SK-N-SH (cell line): ENCODE data around the gene CCDC141. TPM values are rescaled to one million over a fixed set of nuclear protein-coding genes. Genes with fewer than 3 reads are reported as not detected.

ENCODE experiments used
- CTCF ChIA-PET: fragments of 300-600, 350-600 bp; formaldehyde crosslinking; extraction: SDS; loops from one replicate; lab custom pipeline; 2021; lab: Yijun Ruan, JAX
- POLR2A ChIA-PET: fragments of 350-600 bp; sonication (Branson Sonifier 250); formaldehyde crosslinking; extraction: SDS; loops from one replicate; lab custom pipeline; 2020; ENCODE audit warnings: antibody characterized with exemption, inconsistent platforms; lab: Yijun Ruan, JAX
- DNase-seq: peaks from one replicate; pipeline ENCODE4 v3.0.0; 2012
- H2AFZ ChIP-seq: fragments of 200-600 bp; sonication (generic); 2 replicates; pipeline ENCODE4 v1.8.1; 2016; ENCODE audit warnings: antibody characterized with exemption, mild to moderate bottlenecking, low read depth
- H3F3A ChIP-seq: fragments of 200-600 bp; sonication (generic); replicated peaks from 2 replicates; pipeline ENCODE3; 2016; ENCODE audit warnings: antibody characterized with exemption, mild to moderate bottlenecking; ENCODE audit not compliant: insufficient read depth
- H3K27ac ChIP-seq, 2 experiments: fragments of 200-500 bp in 1 of 2; fragments of 200-600 bp in 1 of 2; sonication (Bioruptor generic) in 1 of 2; sonication (generic), shearing (Covaris generic) in 1 of 2; 2 replicates each; pipeline versions ENCODE4 v1.5.1 to v1.6.1; 2014 to 2016; ENCODE audit warnings: low read depth in 2 of 2, inconsistent platforms in 1 of 2, low read length in 1 of 2, mild to moderate bottlenecking in 1 of 2, mixed read lengths in 1 of 2
- H3K27me3 ChIP-seq: fragments of 200-600 bp; sonication (generic), shearing (Covaris generic); 2 replicates; pipeline ENCODE4 v1.6.1; 2016; ENCODE audit warnings: mixed run types; ENCODE audit not compliant: insufficient read depth
- H3K36me3 ChIP-seq, 2 experiments: fragments of 200-500 bp in 1 of 2; fragments of 200-600 bp in 1 of 2; sonication (Bioruptor generic) in 1 of 2; sonication (generic) in 1 of 2; replicated peaks in 1 of 2; 2 replicates each; pipeline versions ENCODE3 to v1.5.1; 2014 to 2016; ENCODE audit warnings: low read length in 1 of 2, mild to moderate bottlenecking in 1 of 2; ENCODE audit not compliant: insufficient read depth in 2 of 2, control insufficient read depth in 1 of 2
- H3K4me1 ChIP-seq, 2 experiments: fragments of 200-500 bp in 1 of 2; fragments of 200-600 bp in 1 of 2; sonication (Bioruptor generic) in 1 of 2; sonication (generic), shearing (Covaris generic) in 1 of 2; 2 replicates each; pipeline versions ENCODE4 v1.5.1 to v1.6.1; 2014 to 2016; ENCODE audit warnings: low read depth in 1 of 2, low read length in 1 of 2, mixed run types in 1 of 2; ENCODE audit not compliant: insufficient read depth in 2 of 2, control insufficient read depth in 1 of 2
- H3K4me2 ChIP-seq: fragments of 200-600 bp; sonication (generic), shearing (Covaris generic); 2 replicates; pipeline ENCODE4 v1.6.1; 2017; ENCODE audit warnings: mixed run types
- H3K4me3 ChIP-seq, 2 experiments: fragments of 200-500 bp in 1 of 2; fragments of 200-600 bp in 1 of 2; sonication (Bioruptor generic) in 1 of 2; sonication (generic), shearing (Covaris generic) in 1 of 2; 2 replicates each; pipeline versions ENCODE4 v1.5.1 to v1.8.1; 2014 to 2016; ENCODE audit warnings: low read depth in 2 of 2, inconsistent platforms in 1 of 2, low read length in 1 of 2, mild to moderate bottlenecking in 1 of 2, mixed read lengths in 1 of 2, moderate library complexity in 1 of 2
- H3K79me2 ChIP-seq: fragments of 200-600 bp; sonication (generic); 2 replicates; pipeline ENCODE4 v1.8.1; 2017; ENCODE audit warnings: mild to moderate bottlenecking; ENCODE audit not compliant: insufficient read depth
- H3K9ac ChIP-seq: fragments of 200-600 bp; sonication (generic); 2 replicates; pipeline ENCODE4 v1.6.1; 2017; ENCODE audit warnings: mixed run types
- H3K9me2 ChIP-seq: fragments of 200-600 bp; sonication (generic); 2 replicates; pipeline ENCODE4 v1.6.1; 2017; ENCODE audit warnings: mixed run types
- H3K9me3 ChIP-seq: fragments of 200-600 bp; sonication (generic); 2 replicates; pipeline ENCODE4 v1.6.1; 2017; ENCODE audit warnings: mixed run types, mild to moderate bottlenecking, moderate library complexity
- H4K20me1 ChIP-seq: fragments of 200-600 bp; sonication (generic); 2 replicates; pipeline ENCODE4 v1.6.1; 2017; ENCODE audit warnings: mild to moderate bottlenecking, mixed run types; ENCODE audit not compliant: insufficient read depth
- CHD2 ChIP-seq: fragments of 150-350 bp; IDR thresholded peaks from 2 replicates; pipeline ENCODE4 v1.6.1; 2018; ENCODE audit warnings: low read length; ENCODE audit not compliant: partially characterized antibody
- ELF1 ChIP-seq: IDR thresholded peaks from 2 replicates; pipeline ENCODE4 v1.4.0; 2012
- EP300 ChIP-seq, 2 experiments: IDR thresholded peaks; 2 replicates each; pipeline versions ENCODE4 v1.4.0 to v1.6.1; 2012; ENCODE audit warnings: borderline replicate concordance in 1 of 2, low read depth in 1 of 2, low read length in 1 of 2
- FOSL2 ChIP-seq: IDR thresholded peaks from 2 replicates; pipeline ENCODE4 v1.4.0; 2012; ENCODE audit warnings: low read depth, mild to moderate bottlenecking, moderate library complexity, borderline replicate concordance
- FOXM1 ChIP-seq: IDR thresholded peaks from 2 replicates; pipeline ENCODE4 v1.4.0; 2012; ENCODE audit warnings: low read depth, mild to moderate bottlenecking
- GABPA ChIP-seq: IDR thresholded peaks from 2 replicates; pipeline ENCODE4 v1.4.0; 2012; ENCODE audit warnings: low read depth, mild to moderate bottlenecking
- IRF3 ChIP-seq: fragments of 150-350 bp; IDR thresholded peaks from 2 replicates; pipeline ENCODE4 v1.6.1; 2016; ENCODE audit warnings: mild to moderate bottlenecking, low read depth, low read length
- JUND ChIP-seq: IDR thresholded peaks from 2 replicates; pipeline ENCODE4 v1.4.0; 2012
- MAX ChIP-seq: IDR thresholded peaks from 2 replicates; pipeline ENCODE4 v1.4.0; 2012; ENCODE audit warnings: low read depth
- NFIC ChIP-seq: IDR thresholded peaks from 2 replicates; pipeline ENCODE4 v1.4.0; 2012; ENCODE audit warnings: borderline replicate concordance
- NRF1 ChIP-seq: IDR thresholded peaks from 2 replicates; pipeline ENCODE4 v1.6.1; 2012; ENCODE audit warnings: low read depth, mild to moderate bottlenecking, low read length
- PBX3 ChIP-seq: IDR thresholded peaks from 2 replicates; pipeline ENCODE4; 2012
- RAD21 ChIP-seq: IDR thresholded peaks from 2 replicates; pipeline ENCODE4 v1.6.1; 2012; ENCODE audit warnings: mild to moderate bottlenecking, low read length
- RCOR1 ChIP-seq: fragments of 150-350 bp; IDR thresholded peaks from 2 replicates; pipeline ENCODE4 v1.6.1; 2017; ENCODE audit warnings: antibody characterized with exemption, low read length
- REST ChIP-seq: IDR thresholded peaks from 2 replicates; pipeline ENCODE4 v1.6.1; 2012; ENCODE audit warnings: mild to moderate bottlenecking, low read depth, low read length, moderate library complexity
- RFX5 ChIP-seq: IDR thresholded peaks from 2 replicates; pipeline ENCODE4 v1.6.1; 2012; ENCODE audit warnings: mild to moderate bottlenecking, improper control_type of control experiment, low read length
- SMC3 ChIP-seq: IDR thresholded peaks from 2 replicates; pipeline ENCODE4 v1.6.1; 2012; ENCODE audit warnings: low read depth, low read length, improper control_type of control experiment
- TCF12 ChIP-seq: IDR thresholded peaks from 2 replicates; pipeline ENCODE4 v1.4.0; 2012
- TEAD4 ChIP-seq: IDR thresholded peaks from 2 replicates; pipeline ENCODE4 v1.4.0; 2012; ENCODE audit warnings: mild to moderate bottlenecking, borderline replicate concordance; ENCODE audit not compliant: insufficient read depth
- USF1 ChIP-seq: IDR thresholded peaks from 2 replicates; pipeline ENCODE4 v1.4.0; 2012; ENCODE audit warnings: low read depth, borderline replicate concordance
- USF2 ChIP-seq: fragments of 150-350 bp; IDR thresholded peaks from 2 replicates; pipeline ENCODE4 v1.6.1; 2017; ENCODE audit warnings: antibody characterized with exemption, low read length, low read depth, borderline replicate concordance
- YY1 ChIP-seq: IDR thresholded peaks from 2 replicates; pipeline ENCODE4 v1.4.0; 2012; ENCODE audit warnings: low read depth, mild to moderate bottlenecking
- WGBS: methylation state at CpG from one replicate; pipeline ENCODE4 v1.1.6; 2017; ENCODE audit warnings: low lambda C conversion rate; 5-methylcytosine and 5-hydroxymethylcytosine counted together
- polyA plus RNA-seq, 3 experiments: library from polyadenylated mRNA; depleted of rRNA; stranded (reverse); fragments of >200 nt; gene quantifications; 2 replicates each; pipeline ENCODE4 v1.2.3, GENCODE V29; 2012

The CCDC141 gene
- polyA plus RNA-seq, 1 of the 3 experiments (the other 2 are of a cell fraction): 0.02 TPM

GRCh38 chr2:178882666-178883440 is 167.1 kb downstream of the CCDC141 start (continued):
- TF ChIP-seq NRF1 (no peak), NFIC (peak; percentile 78), TEAD4 (peak; percentile 38; the same call in 1 of the 2 replicates), FOSL2 (peak; percentile 37), TCF12 (peak; percentile 54), USF2 (no peak), CHD2 (no peak), EP300 (IDR thresholded peaks at IDR 0.05; ENCODE audit: borderline replicate concordance in 1 of 2, low read depth in 1 of 2, low read length in 1 of 2) (peak in 1 of 2 experiments; percentile 47; a peak in 1 of 4 replicates), GABPA (no peak), PBX3 (peak; percentile 47)

- H3K4me1 ChIP-seq: peaks cover 0 to 3% of the 10 kb centered on the region in 2 experiments; a peak in 2 of 4 replicates
- no peak overlapping the region for H2AFZ ChIP-seq
- H3K27ac ChIP-seq: no peak overlapping the region
- no peaks in the 10 kb centered on the region for H3K79me2 ChIP-seq
- WGBS: 67% methylated on average over 1 of the region's 1 CpG
- no peak for DNase-seq
- ChIA-PET POLR2A (no interaction called here), CTCF (interaction anchor here (0.8 to 2.7 kb wide), 2 partner anchors 10 to 20 kb away, joined by 3 to 10 read pairs; no protein-coding TSS in a partner anchor)
- TF ChIP-seq RCOR1 (no peak), NRF1 (no peak), JUND (no peak), SMC3 (no peak), FOSL2 (no peak), NFIC (no peak), GABPA (no peak), RAD21 (no peak), IRF3 (no peak), RFX5 (no peak), CHD2 (no peak), USF1 (no peak), REST (no peak), YY1 (no peak), FOXM1 (no peak), ELF1 (no peak), MAX (no peak)
- H3K4me2 ChIP-seq: no peak overlapping the region
- H3K36me3 ChIP-seq: no peaks in the 10 kb centered on the region
- no peaks in the 10 kb centered on the region for H4K20me1 ChIP-seq
- H3F3A ChIP-seq: peaks cover 7% of the 10 kb centered on the region
- H3K9me2 ChIP-seq: no peaks in the 10 kb centered on the region
- H3K4me3 ChIP-seq: no peak overlapping the region
- H3K9ac ChIP-seq: no peak overlapping the region
- H3K9me3 ChIP-seq: no peaks in the 10 kb centered on the region
- no peaks in the 10 kb centered on the region for H3K27me3 ChIP-seq
These were observed 168.9 kb downstream of the CCDC141 start for GRCh38 chr2:178881075-178881474.
